GM15510 (cell line): ENCODE data around the gene RBBP8NL.

Experiments
- POLR2A ChIP-seq: IDR thresholded peaks from 3 replicates; pipeline ENCODE4 v1.6.1; 2011; ENCODE audit warnings: borderline replicate concordance; ENCODE audit not compliant: insufficient read length; ENCODE audit errors: extremely low read depth

The RBBP8NL gene

GRCh38 chr20:62453186-62453808 is 26.0 kb upstream of the RBBP8NL start:
- TF ChIP-seq POLR2A: no peak

- TF ChIP-seq POLR2A: no peak
Observed at GRCh38 chr20:62452475-62453095, 25.2 kb upstream of the RBBP8NL start.

GRCh38 chr20:62451970-62452369 is 24.6 kb upstream of the RBBP8NL start:
- no peak for TF ChIP-seq POLR2A

- no peak for TF ChIP-seq POLR2A
Observed at GRCh38 chr20:62451156-62451767, 23.9 kb upstream of the RBBP8NL start.

- no peak for TF ChIP-seq POLR2A
Observed at GRCh38 chr20:62449951-62450691, 22.8 kb upstream of the RBBP8NL start.

GRCh38 chr20:62448788-62449187 is 21.4 kb upstream of the RBBP8NL start:
- no peak for TF ChIP-seq POLR2A

GRCh38 chr20:62448038-62448437 is 20.7 kb upstream of the RBBP8NL start:
- TF ChIP-seq POLR2A: no peak

GRCh38 chr20:62446888-62447869 is 19.8 kb upstream of the RBBP8NL start:
- no peak for TF ChIP-seq POLR2A

GRCh38 chr20:62446481-62446880 is 19.1 kb upstream of the RBBP8NL start:
- TF ChIP-seq POLR2A: no peak

GRCh38 chr20:62445553-62446340 is 18.4 kb upstream of the RBBP8NL start:
- TF ChIP-seq POLR2A: no peak

GRCh38 chr20:62444286-62444685 is 16.9 kb upstream of the RBBP8NL start:
- TF ChIP-seq POLR2A: no peak

- TF ChIP-seq POLR2A: no peak
Observed at GRCh38 chr20:62441987-62442539, 14.7 kb upstream of the RBBP8NL start.

- no peak for TF ChIP-seq POLR2A
Observed at GRCh38 chr20:62439218-62439617, 11.9 kb upstream of the RBBP8NL start.
